RKO (cell line): Measurements from ENCODE around the gene SRRM3.
"Not testable (repeated sequence)": the region's sequence is repeated elsewhere in the genome, so short reads cannot be mapped to it uniquely, and the experiment has no call there.

Experiments used
- DNase-seq: peaks from one replicate; pipeline ENCODE4 v3.0.0-alpha.2; 2016; ENCODE audit warnings: low spot score

SRRM3 gene

DNA sequence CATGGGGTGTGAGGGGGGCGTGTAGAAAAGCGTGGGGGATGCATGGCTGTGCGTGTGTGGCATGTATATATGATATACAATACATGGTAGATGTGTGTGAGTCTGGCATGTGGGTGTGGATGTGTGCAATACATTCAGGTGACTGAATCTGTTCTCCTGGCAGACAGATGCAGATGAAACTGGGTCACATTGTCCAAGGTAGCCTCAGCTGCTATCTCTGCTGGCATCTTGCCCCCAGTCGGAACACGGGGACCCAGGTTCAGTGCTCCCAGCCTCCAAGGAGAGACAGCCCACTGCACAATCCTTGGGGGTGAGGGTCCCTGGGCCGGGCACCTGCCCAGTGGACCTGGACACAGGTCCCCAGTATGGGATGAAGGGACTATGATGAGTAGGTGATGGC is 12.4 kb upstream of the SRRM3 start:
- DNase-seq = no peak

DNA sequence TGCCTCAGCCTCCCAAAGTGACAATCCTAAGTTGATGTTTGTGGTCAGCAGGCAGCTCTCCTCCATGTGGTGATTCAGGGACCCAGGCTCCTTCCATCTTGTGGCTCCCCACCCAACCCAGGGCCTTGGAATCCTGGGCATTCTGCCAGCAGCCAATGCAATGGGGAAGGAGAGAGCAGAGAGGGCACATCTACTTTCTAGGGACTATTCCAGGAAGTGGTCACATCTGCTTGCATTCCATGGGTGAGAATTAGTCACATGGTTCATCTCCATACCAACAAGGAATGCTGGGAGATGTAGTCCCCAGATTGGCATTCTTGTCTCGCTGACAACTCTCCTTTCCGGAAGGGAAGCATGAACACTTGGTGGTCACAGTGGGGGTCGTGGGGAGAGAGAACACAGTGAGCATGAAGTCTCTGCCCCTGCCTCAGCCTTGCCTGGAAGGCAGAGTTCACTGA is 9.9 kb upstream of the SRRM3 start:
- peak; percentile 74 for DNase-seq

DNA sequence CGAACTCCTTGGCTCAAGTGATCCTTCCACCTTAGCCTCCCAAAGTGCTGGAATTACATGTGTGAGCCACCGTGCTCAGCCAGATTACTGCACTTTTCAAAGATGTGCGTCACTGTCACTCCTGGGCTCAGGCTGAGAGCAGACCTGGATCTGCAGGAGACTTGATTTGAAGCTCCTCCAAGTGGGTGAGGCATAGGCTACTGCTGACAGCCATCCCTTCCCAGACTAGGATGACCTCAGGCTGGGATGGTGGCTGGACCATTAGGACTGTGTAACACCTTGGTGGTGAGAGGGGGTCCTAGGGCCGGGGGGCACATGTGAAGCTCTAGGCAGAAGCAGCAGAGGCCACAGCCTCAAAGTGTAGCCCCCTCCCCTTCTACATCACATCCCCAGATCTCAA is 8.2 kb upstream of the SRRM3 start:
- no peak for DNase-seq

DNA sequence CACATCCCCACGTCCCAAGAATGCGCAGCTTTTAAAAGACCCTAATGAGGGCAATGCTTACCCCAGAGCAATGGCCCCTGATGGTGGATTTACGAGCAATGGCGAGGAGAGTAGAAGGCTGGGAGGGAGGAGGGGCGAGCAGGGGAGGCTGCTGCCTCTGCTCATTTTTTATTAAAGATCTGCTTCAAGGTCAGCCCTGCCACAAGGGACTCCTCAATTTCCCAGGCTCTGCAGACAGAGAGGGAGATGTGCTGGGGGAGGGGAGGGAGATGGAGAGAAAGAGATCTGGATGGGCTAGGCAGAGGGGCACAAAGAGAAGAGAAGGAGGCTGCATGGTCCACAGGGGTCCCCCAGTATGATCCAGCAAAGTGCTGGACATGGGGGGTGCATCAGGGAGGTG is 7.8 kb upstream of the SRRM3 start:
- no peak for DNase-seq

DNA sequence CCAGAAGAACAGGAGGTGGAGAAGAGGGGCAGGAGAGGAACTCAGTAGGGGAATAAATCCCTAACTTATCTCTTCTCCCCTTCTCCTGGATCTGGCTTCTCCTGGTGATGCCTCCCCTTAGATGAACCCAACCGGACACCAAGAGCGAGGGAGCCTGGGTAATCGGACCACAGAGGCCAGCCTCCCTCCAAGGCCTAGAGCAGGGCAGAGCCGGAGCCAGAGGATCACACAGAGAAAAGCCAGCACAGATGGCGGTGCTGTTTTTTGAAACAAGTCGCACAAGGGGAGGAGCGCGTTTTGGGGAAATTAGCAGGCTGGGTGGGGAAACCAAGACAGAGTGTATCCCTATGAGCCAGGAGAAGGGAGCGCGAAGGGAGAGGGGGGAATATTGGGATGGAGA is 4.9 kb upstream of the SRRM3 start:
- no peak for DNase-seq

DNA sequence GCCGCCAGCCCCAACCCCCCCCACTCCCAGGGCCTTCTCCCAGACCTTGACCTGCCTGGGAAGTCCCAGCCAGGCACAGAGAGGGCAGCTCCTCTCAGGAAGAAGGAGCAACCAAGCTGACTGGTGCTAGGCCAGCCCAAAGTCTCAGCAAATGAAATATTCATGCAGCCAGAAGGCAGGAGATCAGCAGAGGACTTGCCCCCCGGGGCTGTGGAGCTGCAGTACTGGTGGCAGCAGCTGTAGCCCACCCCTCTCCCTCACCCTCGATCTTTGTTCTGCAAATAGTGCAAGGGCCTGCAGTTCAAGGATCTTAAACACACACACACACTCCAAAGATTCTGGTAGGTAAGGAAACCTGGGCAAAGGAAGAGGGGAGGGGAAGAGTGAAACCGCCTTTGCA is 3.5 kb upstream of the SRRM3 start:
- no peak for DNase-seq

DNA sequence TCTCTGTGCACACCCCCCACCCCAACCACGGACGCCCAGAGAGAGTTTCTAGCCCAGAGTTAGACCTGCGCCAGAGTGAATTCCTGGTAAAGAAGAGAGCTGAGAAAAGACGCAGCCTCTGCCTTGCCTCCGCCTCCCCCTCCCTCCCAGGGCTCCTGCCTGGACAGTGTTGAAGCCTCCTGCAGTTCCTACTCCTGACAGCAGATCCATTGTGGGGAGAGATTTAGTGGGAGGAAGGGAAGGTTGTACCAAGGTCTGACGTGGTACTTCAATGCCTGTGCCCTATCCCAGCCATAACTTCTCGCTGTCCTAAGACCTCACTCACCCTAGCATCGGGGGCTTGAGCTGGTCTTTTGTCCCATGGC is 952 bp downstream of the SRRM3 start:
- no peak for DNase-seq

DNA sequence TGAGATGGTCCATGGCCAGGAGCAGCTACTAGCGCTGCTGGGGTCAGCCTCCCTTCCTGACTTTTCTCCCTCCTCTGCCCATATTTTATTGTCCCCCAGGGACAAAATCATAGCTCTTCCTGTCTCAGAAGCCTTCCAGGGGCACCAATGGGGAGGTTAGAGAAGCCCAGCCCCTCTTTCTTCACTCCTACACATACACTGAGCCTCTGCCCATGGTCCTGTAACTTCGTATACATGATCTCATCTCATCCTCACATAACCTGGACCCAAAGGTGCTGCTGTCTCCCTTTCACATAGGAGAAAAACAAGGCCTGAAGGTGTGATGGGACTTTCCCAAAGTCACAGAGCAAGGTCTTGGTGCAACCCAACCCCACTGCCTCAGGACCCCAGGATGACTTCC is 2.5 kb downstream of the SRRM3 start:
- no peak for DNase-seq

DNA sequence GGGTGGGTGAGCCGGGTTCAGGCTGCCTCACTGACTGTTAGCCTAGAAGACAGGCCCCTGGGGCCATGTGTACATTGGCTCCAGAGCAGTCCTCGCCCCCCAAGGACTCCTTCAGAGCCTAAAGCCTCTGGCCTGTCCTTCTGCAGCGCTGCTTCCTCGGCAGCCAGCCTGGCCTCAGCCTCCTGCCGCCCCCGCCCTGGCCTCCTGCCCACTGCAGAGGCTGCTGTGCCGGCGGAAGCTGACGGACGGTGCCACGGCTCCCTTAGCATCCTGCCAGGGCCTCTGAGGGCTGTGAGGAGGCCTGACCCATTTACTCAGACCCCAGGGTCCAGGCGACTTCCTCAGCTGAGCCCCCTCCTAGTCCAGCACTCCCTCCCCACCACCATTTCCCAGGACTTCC is 4.9 kb downstream of the SRRM3 start:
- DNase-seq = peak; percentile 39

DNA sequence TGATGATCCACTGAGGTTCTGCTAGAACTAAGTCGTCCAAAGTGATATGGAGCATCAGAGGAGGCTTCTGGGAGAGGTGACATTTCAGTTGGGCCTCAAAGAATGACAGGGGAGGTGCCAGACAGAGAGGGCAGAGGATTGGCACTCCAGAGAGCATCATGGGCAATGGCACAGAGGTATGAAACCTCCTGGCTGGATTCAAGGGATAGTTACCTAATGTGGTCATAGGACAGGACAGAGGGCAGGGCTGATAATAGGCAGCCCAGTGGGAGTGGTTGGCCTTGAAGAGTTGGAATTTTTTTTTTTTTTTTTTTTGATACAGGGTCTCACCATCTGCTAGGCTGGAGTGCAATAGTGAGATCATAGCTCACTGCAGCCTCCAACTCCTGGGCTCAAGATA is 7.6 kb downstream of the SRRM3 start:
- DNase-seq = no peak

DNA sequence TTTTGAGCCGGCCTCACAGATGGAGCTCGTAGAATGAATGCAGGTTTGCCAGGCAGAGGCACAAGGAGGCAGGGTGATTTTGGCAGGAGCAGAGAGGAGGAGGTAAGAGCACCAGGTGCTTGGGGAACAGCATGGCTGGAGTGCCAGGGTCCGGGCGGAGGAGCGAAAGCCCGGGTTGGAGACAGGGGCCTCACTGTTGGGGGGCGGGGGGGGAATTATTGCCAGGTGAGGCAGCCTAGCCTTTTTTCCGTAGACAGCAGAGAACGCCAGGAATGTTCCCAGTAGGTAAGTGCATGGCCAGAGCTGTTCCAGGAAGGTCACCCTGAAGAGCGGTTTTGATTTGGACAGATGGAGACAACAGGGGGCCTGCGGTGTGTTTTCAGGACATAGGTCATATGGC is 9.5 kb downstream of the SRRM3 start:
- DNase-seq = no peak

DNA sequence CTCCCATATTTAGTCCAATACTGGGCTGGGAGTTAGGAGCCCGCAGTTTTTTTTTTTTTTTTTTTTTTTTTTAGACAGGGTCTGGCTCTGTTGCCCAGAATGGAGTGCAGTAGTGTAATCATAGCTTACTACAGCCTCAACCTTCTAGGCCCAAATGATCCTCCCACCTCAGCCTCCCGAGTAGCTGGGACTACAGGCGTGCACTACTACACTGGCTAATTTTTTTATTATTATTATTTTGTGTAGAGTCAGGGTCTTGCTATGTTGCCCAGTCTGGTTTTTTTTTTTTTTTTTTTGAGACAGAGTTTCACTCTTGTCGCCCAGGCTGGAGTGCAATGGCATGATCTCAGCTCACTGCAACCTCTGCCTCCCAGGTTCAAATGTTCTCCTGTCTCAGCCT is 13.7 kb downstream of the SRRM3 start:
- not testable (repeated sequence) for DNase-seq

DNA sequence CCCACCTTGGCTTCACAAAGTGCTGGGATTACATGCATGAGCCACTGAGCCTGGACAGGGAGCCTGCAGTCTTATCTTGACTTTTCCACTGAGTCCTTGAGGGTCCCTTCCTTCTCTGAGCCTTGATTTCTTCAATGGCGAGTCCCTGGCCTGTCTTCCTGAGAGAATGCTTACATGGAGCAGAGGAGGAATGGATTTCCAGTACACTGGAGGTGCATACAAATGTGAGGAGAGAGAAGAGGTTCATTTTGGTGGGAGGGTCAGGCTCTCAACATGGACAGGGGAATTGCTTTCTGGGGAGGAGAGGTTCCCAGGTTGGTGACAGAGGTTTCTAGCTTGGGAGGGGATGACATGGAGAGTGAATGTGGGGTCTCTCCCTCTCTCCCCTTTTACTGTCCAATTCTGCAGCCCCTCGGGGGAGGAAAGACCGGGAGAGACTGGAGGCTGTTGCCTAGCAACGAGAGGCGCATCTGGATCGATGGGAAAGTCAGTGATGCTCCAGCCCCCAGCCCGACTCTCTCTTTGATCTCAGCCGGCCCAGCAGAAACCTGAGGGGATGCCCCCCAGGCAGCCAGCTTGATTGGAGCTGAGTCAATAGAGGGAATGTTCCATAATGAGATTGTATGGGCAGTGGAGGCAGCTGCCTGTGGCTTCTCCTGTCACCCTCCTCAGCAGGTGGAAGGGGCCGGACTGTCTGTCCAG is 14.8 kb downstream of the SRRM3 start:
- DNase-seq = no peak

DNA sequence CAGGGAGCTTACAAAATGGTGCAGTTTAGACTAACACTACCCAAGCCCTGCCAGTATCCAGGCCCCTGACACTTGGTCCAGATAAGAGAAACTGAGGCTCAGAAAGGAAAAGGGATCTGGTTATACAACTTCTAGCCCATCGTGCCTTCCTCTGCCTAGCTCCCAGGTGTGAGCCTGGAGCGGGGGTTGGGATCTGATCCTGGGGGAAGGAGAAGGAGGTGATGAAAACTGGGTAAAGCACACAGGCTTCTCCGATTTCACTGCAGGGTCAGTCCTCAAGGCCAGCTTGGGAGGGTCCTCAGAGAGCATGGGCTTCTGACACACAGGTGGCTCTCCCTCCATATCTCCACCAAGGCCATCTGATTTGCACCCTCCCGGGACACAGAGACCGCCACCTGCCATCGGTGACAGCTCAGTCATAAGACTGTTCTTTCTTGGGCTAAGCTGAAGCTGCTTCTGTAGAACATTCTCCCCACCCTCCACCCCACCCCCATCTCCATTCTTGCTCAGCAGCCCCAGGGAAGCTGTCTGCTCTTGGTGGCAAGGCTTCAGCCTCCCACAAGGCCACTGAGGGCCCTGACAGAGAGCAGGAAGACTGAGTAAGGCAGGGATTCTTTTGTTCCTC is 16.4 kb downstream of the SRRM3 start:
- no peak for DNase-seq

DNA sequence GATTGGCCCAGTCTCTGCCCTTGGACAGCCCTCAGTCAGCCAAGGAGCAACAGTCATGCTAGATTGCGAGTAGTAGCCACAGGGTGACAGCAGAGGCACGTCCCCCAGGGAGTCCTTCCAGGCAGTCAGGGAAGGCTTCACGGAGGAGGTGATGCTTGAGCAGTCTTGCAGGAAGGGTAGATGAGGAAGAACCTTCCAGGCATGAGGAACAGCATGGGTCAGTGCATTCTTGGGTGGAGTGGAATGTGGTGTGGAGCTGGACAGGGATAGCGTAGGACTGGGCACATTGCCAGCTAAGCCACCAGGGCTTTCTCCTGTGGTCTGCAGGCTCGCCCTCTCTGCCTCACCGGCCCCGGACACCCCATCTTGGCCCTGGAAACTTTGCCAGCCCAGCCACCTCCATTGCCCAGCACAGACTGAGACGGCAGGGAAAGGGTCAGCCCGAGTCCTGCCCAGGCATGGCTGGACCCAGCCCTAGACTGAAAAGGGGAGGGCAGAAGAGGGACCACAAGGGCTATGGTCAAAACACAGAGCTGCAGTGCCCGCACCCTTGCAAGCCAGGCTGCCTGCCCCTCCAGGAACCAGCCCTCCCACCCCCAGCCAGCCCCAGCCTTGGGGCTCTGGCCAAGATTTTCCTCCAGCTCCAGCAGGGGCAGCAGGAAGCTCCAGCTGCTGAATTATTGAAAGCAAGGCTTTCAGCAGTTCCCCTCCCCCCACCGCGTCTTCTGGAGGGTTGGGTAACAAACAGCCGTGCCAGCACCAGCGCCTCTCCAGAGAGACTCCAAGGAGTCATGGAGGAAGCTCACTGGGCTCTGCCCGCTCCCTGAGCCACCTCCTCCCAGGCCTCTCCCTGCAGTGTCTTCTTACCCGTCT is 18.7 kb downstream of the SRRM3 start:
- DNase-seq = no peak

DNA sequence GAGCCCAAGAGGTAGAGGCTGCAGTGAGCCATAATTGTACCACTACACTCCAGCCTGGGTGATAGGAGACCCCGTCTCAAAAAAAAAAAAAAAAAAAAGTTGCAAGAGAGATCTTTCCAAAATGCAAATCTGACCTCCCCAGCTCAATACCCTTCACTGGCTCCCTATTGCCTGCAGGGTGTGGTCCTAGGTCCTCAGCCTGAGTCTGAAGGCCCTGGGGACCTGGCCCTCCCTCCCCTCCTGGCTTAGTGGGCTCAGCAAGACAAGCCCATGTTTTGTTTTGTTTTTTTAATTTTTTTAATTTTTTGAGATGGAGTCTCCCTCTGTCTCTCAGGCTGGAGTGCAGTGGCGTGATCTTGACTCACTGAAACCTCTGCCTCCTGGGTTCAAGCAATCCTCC is 20.6 kb downstream of the SRRM3 start:
- no peak for DNase-seq

DNA sequence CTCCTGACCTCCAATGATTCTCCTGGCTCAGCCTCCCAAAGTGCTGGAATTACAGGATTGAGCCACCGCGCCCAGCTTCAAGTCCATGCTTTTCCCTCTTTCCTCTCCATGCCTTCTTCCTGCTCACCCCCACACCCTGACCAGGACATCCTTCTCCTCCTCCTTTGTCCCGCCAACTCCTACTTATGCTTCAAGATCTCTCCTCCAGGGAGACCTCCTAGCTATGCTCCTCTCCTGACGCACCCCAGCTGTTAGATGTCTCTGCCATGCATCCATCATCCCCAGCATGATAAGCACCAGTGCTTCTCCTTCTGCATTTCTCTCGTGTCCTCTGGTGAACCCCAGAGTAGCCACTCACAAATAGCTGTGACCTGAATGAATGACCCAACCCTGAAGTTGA is 21.1 kb downstream of the SRRM3 start:
- DNase-seq = no peak

DNA sequence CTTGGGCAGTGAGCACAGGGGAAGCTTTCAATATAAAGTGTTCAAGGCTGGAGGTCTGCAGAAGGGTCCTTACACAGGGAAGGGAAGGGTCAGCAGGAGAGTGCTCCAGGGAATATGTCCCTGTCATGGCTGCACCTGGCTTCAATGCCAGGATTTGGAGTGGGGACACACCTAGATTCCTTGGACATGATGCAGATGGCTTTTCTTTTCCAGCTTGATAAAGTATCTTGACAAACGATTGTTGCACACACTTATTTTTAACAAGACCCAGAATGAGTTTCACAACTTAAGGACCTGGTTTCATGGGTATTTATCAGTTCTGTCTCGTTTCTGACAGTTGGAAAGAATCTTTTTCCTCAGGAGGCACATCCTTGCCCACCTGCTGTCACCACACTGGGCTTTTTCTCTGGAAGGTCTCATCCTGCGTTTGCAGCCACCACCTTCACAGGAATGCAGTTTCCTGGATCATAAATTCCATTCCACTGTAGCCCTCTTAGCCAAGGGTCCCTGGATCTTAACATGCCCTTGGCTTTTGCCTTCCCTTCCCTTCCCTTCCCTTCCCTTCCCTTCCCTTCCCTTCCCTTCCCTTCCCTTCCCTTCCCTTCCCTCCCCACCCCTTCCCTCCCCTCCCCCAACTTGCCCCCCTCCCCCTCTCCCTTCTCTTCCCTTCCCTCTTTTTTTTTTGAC is 21.7 kb downstream of the SRRM3 start:
- no peak for DNase-seq

DNA sequence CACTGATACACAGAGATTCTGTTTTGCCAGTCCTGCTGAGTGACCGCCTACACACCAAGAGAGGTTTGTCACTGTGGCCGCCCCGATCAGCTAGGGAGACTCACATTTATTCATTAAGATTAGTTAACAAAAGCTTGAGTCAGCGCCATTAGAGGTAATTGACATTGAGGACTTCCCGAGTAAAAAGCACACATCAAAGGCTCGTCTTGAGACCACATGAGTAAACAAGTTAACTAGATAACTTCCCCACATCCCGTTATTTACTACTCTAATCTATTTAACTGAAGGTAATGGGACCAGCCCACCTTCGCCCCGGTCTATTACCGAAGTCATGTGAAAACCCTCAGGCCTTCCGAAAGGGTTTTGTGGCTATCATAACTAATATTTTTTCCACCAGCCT is 23.0 kb downstream of the SRRM3 start:
- no peak for DNase-seq

DNA sequence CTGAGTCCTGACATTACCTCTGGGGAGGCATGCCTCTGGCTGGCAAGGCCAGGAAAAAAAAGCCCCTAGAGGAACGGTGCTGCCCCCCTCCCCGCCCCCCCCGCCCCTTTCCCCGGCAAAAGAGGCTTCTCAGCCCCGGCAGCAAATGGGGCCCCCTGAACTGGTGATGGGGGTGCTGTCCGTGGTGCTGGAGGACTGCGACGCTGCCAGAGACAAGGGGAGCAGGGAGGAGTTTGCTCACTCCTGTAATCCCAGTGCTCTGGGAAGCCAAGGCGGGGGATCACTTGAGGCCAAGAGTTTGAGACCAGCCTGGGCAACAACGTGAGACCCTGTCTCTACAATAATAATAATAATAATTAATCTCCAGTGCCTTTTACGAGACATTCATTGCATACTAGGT is 23.7 kb downstream of the SRRM3 start:
- DNase-seq = peak; percentile 56

DNA sequence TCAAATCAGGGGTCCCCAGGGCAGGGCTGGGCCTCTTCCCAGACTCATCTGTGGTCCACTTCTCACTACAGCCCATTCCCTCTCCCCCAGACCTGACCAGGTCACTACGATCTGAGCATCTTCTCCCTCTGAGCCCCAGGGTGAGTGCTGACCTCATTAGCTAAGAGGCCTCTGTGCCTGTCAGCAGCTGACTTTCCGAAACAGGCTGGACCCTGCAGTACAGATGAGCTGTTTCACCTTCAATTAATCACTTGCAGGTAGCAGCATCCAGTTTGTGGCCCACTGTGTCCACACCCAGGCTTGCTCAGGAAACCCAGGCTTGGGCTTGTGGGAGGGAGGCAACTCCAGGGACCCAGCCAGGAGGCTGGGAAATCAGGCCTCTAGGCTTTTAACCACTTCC is 24.3 kb downstream of the SRRM3 start:
- no peak for DNase-seq

DNA sequence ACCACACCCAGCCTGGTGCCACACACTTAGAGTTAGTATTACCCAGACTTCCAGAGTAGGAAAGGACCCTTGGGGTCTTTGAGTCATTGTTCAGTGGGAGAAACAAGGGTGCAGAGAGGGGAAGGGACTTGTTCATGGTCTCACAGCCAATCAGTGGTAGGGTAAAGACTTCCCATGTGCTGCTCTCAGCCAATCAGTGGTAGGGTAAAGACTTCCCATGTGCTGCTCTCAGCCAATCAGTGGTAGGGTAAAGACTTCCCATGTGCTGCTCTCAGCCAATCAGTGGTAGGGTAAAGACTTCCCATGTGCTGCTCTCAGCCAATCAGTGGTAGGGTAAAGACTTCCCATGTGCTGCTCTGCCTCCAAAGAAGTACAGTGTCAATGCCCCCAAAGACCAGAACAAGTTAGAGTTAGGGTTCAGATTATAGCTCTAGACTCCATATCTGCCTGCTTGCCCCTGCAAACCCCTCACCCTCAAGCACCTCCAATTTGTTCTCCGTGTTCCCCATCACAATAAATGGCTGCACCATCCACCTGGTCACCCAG is 25.3 kb downstream of the SRRM3 start:
- not testable (repeated sequence) for DNase-seq
